ENCODE measurements around the gene ELL.

GRCh38 chr19:18501351-18501750, 20.5 kb downstream of the ELL start:
- TF ChIP-seq POLR2AphosphoS5 (IDR thresholded peaks at IDR 0.05) (no peak), POLR2A (IDR thresholded peaks at IDR 0.05; ENCODE audit: low read depth) (no peak), CTCF (IDR thresholded peaks at IDR 0.05) (no peak)
